ENCODE results near the gene PNMA6F. TPM values are rescaled to one million over a fixed set of nuclear protein-coding genes. Genes with fewer than 3 reads are reported as not detected.

PNMA6F gene
- total and polyA plus RNA-seq, 2 experiments from 2014 or later, result 0.06 to 0.83 TPM

- Histone ChIP-seq H3K27ac (ENCODE audit: low read depth) (no peak overlapping the region), H3K9me2 (ENCODE audit: insufficient read depth) (no peaks in the 10 kb centered on the region), H3K4me1 (ENCODE audit: insufficient read depth) (no peaks in the 10 kb centered on the region), H3F3A (replicated peaks; ENCODE audit: low read depth) (no peaks in the 10 kb centered on the region), H3K27me3 (ENCODE audit: insufficient read depth) (no peaks in the 10 kb centered on the region), H2AFZ (no peak overlapping the region), H3K4me3 (no peak overlapping the region), H3K36me3 (ENCODE audit: insufficient read depth) (no peaks in the 10 kb centered on the region), H3K4me2 (no peak overlapping the region), H4K20me1 (replicated peaks; ENCODE audit: insufficient read depth) (no peaks in the 10 kb centered on the region), H3K79me2 (replicated peaks; ENCODE audit: insufficient read depth) (no peaks in the 10 kb centered on the region)
- DNase-seq (ENCODE audit: low spot score), result no peak
- Mint-ChIP-seq H3K36me3 (ENCODE audit: low read depth) (no peaks in the 10 kb centered on the region), H3K4me3 (no peak overlapping the region), H3K9me3 (no peaks in the 10 kb centered on the region), H3K27ac (no peak overlapping the region), H3K27me3 (ENCODE audit: insufficient read depth, low read depth, poor library complexity) (peaks cover 3% of the 10 kb centered on the region), H3K4me1 (no peaks in the 10 kb centered on the region)
- ATAC-seq, result no peak
- TF ChIP-seq NANOG (IDR thresholded peaks at IDR 0.05; ENCODE audit: borderline replicate concordance), result no peak
- TF ChIP-seq, protein P1, sequence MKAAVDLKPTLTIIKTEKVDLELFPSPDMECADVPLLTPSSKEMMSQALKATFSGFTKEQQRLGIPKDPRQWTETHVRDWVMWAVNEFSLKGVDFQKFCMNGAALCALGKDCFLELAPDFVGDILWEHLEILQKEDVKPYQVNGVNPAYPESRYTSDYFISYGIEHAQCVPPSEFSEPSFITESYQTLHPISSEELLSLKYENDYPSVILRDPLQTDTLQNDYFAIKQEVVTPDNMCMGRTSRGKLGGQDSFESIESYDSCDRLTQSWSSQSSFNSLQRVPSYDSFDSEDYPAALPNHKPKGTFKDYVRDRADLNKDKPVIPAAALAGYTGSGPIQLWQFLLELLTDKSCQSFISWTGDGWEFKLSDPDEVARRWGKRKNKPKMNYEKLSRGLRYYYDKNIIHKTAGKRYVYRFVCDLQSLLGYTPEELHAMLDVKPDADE (IDR thresholded peaks at IDR 0.05), result no peak
Measured at GRCh38 chrX:153304988-153305736, 16.4 kb downstream of the PNMA6F start.

DNA sequence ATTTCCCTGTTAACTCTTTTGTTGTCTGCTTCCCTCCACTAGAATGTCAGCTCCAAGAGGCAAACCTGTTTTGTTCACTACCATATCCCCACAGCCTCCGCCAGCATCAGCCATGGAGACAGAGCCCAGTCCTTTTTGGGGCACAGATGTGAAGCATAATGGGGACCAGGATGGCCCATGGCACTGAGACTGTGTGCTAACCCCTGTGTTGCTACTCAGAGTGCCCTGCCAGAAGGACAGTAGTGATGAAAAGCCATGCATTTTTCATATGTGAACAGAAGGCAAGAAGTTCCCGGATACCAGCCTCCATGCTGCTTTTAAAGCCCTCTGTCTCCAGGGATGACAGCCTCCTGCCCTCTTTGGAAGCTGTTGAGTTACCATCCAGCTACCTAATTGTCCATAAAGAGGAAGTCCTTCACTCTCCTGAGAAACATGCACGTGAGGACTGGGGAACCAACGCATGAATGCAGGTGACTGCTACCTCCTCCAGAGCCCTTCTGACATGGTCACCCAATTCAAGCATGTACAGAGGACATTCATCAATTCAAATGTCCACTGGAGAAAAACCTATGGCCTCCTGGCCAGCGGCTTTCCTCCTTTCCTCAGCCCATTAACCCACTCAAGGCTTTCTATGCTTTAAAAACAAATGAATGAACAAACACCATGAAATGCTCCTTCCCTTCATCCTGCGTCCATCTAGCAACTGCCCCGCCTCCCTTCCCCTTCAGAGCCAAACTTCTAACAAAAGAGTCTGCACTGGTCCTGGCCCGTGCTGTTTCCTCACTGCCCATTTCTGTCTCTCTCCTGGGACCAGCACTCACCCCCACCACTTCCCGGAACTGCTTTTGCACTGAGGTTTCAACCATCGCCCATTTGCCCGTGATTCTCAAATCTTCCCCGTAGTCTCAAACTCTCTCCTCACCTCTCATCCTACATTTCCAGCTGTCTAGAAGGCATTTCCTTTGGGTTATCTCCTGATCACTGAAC is 18.0 kb downstream of the PNMA6F start:
- H3K27ac ChIP-seq (ENCODE audit: low read depth), result no peak overlapping the region
- Mint-ChIP-seq H3K4me1 (no peaks in the 10 kb centered on the region), H3K27me3 (ENCODE audit: insufficient read depth, low read depth, poor library complexity) (peaks cover 3% of the 10 kb centered on the region), H3K36me3 (ENCODE audit: low read depth) (no peaks in the 10 kb centered on the region), H3K4me3 (no peak overlapping the region), H3K27ac (no peak overlapping the region), H3K9me3 (no peaks in the 10 kb centered on the region)
- TF ChIP-seq JUNB (IDR thresholded peaks at IDR 0.05; ENCODE audit: unreplicated experiment), result no peak
- TF ChIP-seq, protein P1 (IDR thresholded peaks at IDR 0.05), result no peak
- ATAC-seq (no peak), DNase-seq (ENCODE audit: low spot score) (no peak)
- no peaks in the 10 kb centered on the region for H3K4me1 ChIP-seq (ENCODE audit: insufficient read depth)
- H3K36me3 ChIP-seq (ENCODE audit: insufficient read depth), result no peaks in the 10 kb centered on the region
- no peak overlapping the region for H2AFZ ChIP-seq
- H3F3A ChIP-seq (replicated peaks; ENCODE audit: low read depth), result no peaks in the 10 kb centered on the region
- H3K4me3 ChIP-seq, result no peak overlapping the region
- no peak overlapping the region for H3K4me2 ChIP-seq
- H4K20me1 ChIP-seq (replicated peaks; ENCODE audit: insufficient read depth), result no peaks in the 10 kb centered on the region
- no peaks in the 10 kb centered on the region for H3K27me3 ChIP-seq (ENCODE audit: insufficient read depth)
- H3K79me2 ChIP-seq (replicated peaks; ENCODE audit: insufficient read depth), result no peaks in the 10 kb centered on the region
- no peaks in the 10 kb centered on the region for H3K9me2 ChIP-seq (ENCODE audit: insufficient read depth)

- H3K79me2 ChIP-seq (replicated peaks; ENCODE audit: insufficient read depth), result no peaks in the 10 kb centered on the region
- Mint-ChIP-seq H3K27me3 (ENCODE audit: insufficient read depth, low read depth, poor library complexity) (peaks cover 3% of the 10 kb centered on the region), H3K4me3 (no peak overlapping the region), H3K9me3 (no peaks in the 10 kb centered on the region), H3K27ac (no peak overlapping the region), H3K4me1 (no peaks in the 10 kb centered on the region), H3K36me3 (ENCODE audit: low read depth) (no peaks in the 10 kb centered on the region)
- no peak overlapping the region for H3K4me2 ChIP-seq
- H2AFZ ChIP-seq, result no peak overlapping the region
- H3K4me1 ChIP-seq (ENCODE audit: insufficient read depth), result no peaks in the 10 kb centered on the region
- H3K27me3 ChIP-seq (ENCODE audit: insufficient read depth), result no peaks in the 10 kb centered on the region
- no peaks in the 10 kb centered on the region for H4K20me1 ChIP-seq (replicated peaks; ENCODE audit: insufficient read depth)
- no peak for DNase-seq (ENCODE audit: low spot score)
- no peaks in the 10 kb centered on the region for H3K36me3 ChIP-seq (ENCODE audit: insufficient read depth)
- no peak overlapping the region for H3K4me3 ChIP-seq
- ATAC-seq, result no peak
- H3K9me2 ChIP-seq (ENCODE audit: insufficient read depth), result no peaks in the 10 kb centered on the region
- H3K27ac ChIP-seq (ENCODE audit: low read depth), result no peak overlapping the region
- no peaks in the 10 kb centered on the region for H3F3A ChIP-seq (replicated peaks; ENCODE audit: low read depth)
- no peak for TF ChIP-seq JUNB (IDR thresholded peaks at IDR 0.05; ENCODE audit: unreplicated experiment)
- no peak for TF ChIP-seq EZH2phosphoT487 (IDR thresholded peaks at IDR 0.05; ENCODE audit: unreplicated experiment)
- no peak for TF ChIP-seq POLR2AphosphoS5 (IDR thresholded peaks at IDR 0.05; ENCODE audit: low read depth)
- no peak for TF ChIP-seq CTCF (conservative IDR thresholded peaks at IDR 0.05; ENCODE audit: low read depth in 2 of 2)
- TF ChIP-seq, protein P1 (IDR thresholded peaks at IDR 0.05), result no peak
- TF ChIP-seq REST (IDR thresholded peaks at IDR 0.05; ENCODE audit: unreplicated experiment), result no peak
Measured at GRCh38 chrX:153302796-153303195, 18.8 kb downstream of the PNMA6F start.

All from GM23338 (cell line).